NCI-H82 treated with DMSO at 0.1 percent for 48 hours (cell line): ENCODE results near the gene SGCA.

Source experiments
- DNase-seq: peaks from one replicate; lab custom pipeline; 2025; ENCODE audit not compliant: unreplicated experiment; lab: John Stamatoyannopoulos, UW

The SGCA gene

DNA sequence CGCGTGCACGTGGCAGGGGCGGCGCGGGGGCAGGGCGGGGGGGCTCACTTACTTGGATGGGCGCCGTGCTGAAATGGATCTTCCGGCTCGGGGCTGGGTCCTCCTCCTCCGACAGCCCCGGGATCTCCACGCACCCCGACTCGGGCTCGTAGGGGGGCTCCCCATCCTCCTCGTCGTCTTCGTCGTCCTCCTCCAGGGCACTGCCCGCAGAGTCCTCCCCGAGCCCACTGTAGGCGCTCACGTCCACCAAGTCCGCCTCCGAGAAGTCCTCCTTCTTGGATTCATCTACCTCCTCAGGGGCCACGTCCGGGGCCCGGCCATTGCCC, 16.8 kb upstream of the SGCA start:
- DNase-seq, result no peak

GRCh38 chr17:50149417-50150353, 16.1 kb upstream of the SGCA start:
- no peak for DNase-seq

DNA sequence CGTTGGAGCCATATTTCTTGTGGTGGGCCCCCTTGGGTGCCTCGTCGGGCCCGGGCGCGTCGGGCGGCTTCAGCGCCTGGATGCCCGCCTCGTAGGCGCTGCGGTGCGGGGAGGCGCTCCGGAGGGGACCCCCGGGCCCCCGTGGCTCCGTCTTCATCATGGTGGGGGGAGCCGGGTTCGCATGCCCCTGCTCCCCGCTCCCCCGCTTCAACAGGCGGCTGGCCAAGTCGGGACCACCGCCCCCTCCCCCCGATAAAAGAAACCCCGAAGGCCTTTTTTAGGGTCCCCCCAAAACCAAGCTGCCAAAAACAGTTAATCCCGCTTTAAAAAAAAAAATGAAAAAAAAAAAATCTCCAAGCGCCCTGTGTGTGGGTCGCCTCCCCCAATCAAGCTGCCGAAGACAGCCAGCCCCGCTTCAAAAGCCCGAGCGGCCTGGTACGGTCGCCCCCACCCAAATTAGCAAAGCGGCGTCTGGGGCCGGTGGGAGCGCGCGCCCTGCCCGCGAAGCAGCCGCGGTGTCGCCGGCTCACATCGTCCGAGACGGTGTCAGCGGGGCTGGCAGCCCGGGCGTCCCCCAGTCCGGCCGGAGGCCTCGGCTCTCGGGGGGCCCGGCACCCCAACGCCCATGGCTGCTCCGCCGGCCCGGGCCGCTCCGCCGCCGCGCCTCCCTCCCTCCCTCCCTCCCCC, 15.3 kb upstream of the SGCA start, which contains the start of gene PPP1R9B:
PPP1R9B (minus strand) TSS at position 324 of the 687 bp plus-strand sequence; CDS start at position 160, 164 bp downstream.
- DNase-seq, result no peak

DNA sequence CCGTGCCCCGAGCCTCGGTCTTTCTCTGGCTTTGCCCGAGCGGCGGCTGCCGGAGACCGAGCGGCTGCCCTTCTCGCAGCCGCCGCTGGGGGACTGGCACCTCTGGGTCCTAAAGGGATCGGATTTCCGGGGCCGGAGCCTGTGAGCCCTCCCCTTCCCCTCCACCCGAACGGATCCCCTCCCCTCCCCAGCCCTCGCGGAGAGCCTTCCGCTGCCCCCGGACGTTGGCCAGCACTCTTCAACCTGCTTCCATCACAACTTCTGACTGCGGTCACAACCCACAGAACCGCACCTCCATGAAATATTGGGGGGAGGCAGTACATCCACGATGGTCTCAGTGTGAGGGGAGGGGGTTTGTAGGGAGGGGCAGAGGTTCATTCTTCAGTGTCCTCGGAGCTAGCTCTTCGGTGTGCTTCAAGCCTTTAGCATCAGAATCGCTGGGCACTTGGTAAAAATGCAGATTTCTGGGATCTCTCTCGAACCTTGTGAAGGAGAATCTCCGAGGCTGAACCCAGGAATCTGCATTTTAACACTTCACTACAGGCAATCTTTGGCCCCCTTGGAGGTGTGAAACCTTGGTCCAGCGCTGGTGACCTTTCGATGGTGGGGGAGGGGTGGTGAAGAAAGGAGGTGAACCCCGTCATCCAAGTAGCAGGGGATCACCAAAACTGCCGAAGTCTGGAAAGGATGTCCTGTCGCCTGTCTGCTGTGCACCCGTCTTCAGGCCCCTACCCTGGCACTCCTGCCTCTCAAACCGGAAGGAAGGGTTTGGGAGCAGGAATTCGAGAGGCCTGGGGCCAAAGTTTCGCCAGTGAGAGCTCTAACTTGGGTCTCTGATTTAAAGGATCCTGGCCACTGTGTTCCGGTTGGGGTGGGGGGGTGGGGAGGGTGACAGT, 14.5 kb upstream of the SGCA start:
- peak; percentile 59 for DNase-seq

- peak; percentile 91 for DNase-seq
Measured at GRCh38 chr17:50151937-50152547, 13.8 kb upstream of the SGCA start.

- no peak for DNase-seq
Measured at GRCh38 chr17:50152736-50153135, 13.1 kb upstream of the SGCA start.

- no peak for DNase-seq
Measured at GRCh38 chr17:50153650-50154575, 11.9 kb upstream of the SGCA start.

DNA sequence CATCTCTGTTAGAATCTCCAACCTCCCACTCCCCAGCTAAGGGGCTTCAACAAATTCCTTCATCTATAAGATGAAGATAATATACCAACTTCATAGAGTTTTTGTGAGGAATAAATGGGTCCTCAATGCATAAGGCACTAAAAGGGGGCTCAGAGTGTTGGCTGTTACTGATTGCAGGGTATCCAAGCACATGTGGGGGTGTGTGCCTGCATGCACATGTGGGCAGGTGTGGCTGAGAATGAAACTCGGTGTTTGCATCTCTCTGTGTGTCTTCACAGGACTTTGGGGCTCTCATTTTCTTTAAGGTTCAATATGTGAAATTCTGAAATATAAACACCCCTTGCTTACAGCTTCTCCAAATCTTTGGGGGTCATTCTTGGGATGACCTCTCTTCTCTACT, 11.2 kb upstream of the SGCA start:
- no peak for DNase-seq

GRCh38 chr17:50155115-50155819, 10.5 kb upstream of the SGCA start:
- no peak for DNase-seq

- no peak for DNase-seq
Measured at GRCh38 chr17:50157891-50158290, 7.9 kb upstream of the SGCA start.

DNA sequence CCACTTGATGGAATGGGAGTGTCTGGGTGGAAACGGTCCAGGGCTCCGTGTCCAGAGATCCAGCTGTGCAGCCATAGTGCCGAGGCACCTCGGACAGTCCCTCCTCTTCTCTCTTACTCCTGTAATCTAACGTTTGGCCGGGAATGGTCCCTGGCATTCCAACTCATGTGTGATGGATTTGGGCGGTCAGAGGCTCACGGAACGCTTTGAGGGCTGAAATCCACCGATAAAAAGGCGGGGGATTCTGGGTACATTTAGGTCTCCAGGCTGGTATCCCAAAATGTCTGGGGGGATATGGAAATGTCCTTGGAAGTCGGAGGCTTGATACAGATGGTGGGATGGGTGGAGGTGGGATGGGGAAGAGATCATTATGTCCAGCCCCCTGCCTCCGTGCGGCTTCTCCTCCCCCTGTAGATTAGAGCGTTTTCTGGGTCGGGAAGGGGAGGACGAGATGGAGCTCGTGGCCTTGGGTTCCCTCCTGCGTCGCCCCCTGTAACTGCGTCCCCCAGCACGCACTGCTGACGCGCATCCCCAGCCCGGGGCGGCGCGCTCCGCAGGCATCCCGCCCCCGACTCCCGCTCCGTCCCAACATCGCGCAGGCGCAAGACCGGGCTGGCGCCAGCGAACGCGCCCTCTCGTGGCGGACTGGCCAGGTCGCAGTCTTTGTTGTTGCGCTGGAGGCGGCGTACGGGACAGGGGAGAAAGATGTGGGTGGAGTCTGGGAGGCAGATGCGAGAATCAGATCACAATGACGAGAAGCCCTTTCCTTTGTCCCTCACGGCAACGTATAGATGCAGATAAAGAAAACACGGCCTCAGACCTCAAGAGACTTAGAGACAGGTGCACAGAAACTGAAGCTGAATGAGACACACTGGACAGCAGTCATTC, 4.5 kb upstream of the SGCA start:
- DNase-seq, result peak; percentile 76

DNA sequence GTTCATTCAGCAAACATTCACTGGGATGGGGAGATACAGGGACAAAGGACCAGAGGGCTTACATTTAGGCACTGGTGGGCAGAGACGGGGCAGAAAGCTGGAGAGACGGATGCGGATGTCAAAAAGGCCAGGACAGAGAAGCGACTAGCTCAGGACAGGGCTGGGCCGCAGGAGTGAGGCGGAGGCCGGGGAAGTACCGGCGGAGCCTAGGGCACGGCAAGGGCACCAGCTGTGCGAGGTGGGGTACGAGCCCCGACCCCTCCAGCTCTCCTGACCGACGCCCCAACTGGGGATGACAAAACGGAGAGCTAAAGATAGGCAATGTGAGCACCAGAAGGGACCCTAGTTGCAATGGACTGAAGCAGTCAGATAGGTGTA, 3.9 kb upstream of the SGCA start:
- DNase-seq, result no peak

DNA sequence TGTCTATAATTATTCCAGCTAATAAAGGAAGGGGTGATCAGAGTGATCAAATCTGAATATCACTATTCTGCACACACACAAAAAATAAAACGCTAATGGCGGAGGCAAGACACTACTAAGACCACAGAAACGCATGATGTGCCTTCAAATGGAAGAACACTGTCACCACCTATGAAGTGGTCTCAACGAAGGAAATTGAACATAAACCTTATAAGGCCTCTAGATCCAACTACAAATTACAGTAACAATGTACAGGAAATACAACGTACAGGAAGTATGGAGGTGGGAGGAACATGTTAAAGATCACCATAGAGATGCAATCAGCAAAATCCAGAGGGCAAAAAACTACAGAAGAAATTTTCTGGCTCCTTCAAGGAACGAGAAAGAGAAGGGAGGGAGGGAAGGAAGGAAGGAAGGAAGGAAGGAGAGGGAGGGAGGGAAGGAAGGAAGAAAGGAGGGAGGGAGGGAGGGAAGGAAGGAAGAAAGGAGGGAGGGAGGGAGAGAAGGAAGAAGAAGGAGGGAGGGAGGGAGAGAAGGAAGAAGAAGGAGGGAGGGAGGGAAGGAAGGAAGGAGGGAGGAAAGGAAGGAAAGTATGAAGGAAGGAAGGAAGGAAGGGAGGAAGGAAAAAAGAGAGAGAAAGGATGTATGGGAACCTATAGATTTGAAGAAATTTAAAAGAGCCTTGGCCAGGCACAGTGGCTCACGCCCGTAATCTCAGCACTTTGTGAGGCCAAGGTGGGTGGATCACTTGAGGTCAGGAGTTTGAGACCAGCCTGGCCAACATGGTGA, 3.1 kb upstream of the SGCA start:
- DNase-seq, result no peak

DNA sequence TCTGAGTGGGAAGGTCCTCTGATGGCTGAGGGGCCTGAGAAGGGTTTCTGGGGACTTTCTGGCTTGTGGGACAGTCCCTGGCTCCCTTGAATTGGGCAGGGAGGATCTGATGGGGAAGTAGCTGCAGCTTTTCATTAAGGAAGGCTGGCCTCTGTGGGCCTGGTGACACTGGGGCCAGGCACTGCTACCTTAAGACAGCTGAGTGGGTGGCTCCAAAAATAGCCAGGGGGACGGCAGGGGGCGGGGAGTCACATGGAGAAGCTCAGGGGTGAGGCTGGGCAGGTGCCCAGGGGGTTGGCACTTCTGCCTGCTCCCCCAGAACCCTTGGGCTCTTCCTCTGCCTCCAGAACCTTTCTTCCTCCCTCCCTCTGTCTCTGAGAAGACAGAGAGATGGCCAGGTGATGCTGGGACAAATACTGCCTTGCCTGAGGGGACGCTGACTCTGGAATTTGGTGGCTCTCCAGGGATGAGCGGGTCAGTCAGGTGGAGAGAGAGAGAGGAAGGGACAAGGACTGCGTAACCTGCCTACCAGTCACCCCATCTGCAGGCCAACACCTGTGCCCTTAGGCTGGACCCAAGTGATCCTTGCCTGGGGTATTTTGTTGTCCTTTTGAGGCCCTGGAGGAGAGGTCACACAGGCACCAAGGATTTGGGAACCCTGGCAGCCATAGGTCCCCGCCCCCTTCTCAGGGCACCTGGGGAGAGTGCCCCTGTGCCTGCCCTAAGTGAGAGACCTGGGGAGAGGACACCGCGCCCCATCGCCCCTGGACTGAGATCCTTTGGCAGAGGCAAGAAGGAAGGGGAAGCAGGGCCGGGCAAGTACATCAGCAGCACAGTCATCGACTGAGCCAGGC, 1.7 kb upstream of the SGCA start:
- DNase-seq, result no peak

- DNase-seq, result no peak
Measured at GRCh38 chr17:50164697-50164988, 1.2 kb upstream of the SGCA start.

- no peak for DNase-seq
Measured at GRCh38 chr17:50165066-50165465, 739 bp upstream of the SGCA start.

GRCh38 chr17:50165466-50165865, 339 bp upstream of the SGCA start:
- no peak for DNase-seq
